Activated naive CD8-positive, alpha-beta T cell treated with anti-CD3 and anti-CD28 coated beads, Interleukin-2, amount 50 U/mL, for 24 hours (primary cell): Measurements from ENCODE around the gene AP2A1.

Experiments
- ATAC-seq: fragments of 150-1000 bp; cut with Tn5 transposase; one replicate; pipeline ENCODE4 v1.10.0; 2021
- DNase-seq: peaks from one replicate; pipeline ENCODE4 v3.0.0; 2021
- H3K27ac Mint-ChIP-seq: one replicate; pipeline ENCODE4 v1.8.0; 2021; ENCODE audit warnings: mild to moderate bottlenecking, mixed read lengths
- H3K27me3 Mint-ChIP-seq: one replicate; pipeline ENCODE4 v1.8.0; 2021; ENCODE audit warnings: mixed read lengths
- H3K36me3 Mint-ChIP-seq: one replicate; pipeline ENCODE4 v1.8.0; 2021; ENCODE audit warnings: low read depth, mixed read lengths
- H3K4me1 Mint-ChIP-seq: one replicate; pipeline ENCODE4 v1.8.0; 2021; ENCODE audit warnings: mixed read lengths
- H3K4me3 Mint-ChIP-seq: one replicate; pipeline ENCODE4 v1.8.0; 2021; ENCODE audit warnings: mild to moderate bottlenecking, moderate library complexity, mixed read lengths
- H3K9me3 Mint-ChIP-seq: one replicate; pipeline ENCODE4 v1.8.0; 2021; ENCODE audit warnings: mixed read lengths

Gene AP2A1

GRCh38 chr19:49853852-49854377, 87.1 kb downstream of the AP2A1 start:
- Mint-ChIP-seq H3K4me3 (no peak overlapping the region), H3K27ac (no peak overlapping the region), H3K36me3 (peaks cover 16% of the 10 kb centered on the region), H3K9me3 (peaks cover 9% of the 10 kb centered on the region), H3K4me1 (peaks cover 38% of the 10 kb centered on the region), H3K27me3 (no peaks in the 10 kb centered on the region)
- DNase-seq: no peak
- ATAC-seq: no peak

- no peaks in the 10 kb centered on the region for H3K27me3 Mint-ChIP-seq
- H3K36me3 Mint-ChIP-seq: peaks cover 15% of the 10 kb centered on the region
- H3K27ac Mint-ChIP-seq: no peak overlapping the region
- peaks cover 32% of the 10 kb centered on the region for H3K4me1 Mint-ChIP-seq
- no peak for ATAC-seq
- H3K4me3 Mint-ChIP-seq: no peak overlapping the region
- DNase-seq: no peak
- peaks cover 5% of the 10 kb centered on the region for H3K9me3 Mint-ChIP-seq
Measured at GRCh38 chr19:49854378-49855263, 87.8 kb downstream of the AP2A1 start.

GRCh38 chr19:49855277-49855675, 88.5 kb downstream of the AP2A1 start:
- Mint-ChIP-seq H3K9me3 (no peaks in the 10 kb centered on the region), H3K27me3 (no peaks in the 10 kb centered on the region), H3K4me1 (peaks cover 26% of the 10 kb centered on the region), H3K4me3 (no peak overlapping the region), H3K27ac (peak overlapping the region; percentile 22), H3K36me3 (peaks cover 18% of the 10 kb centered on the region)
- no peak for DNase-seq
- ATAC-seq: no peak

GRCh38 chr19:49855676-49856573, 89.1 kb downstream of the AP2A1 start:
- H3K4me1 Mint-ChIP-seq: peaks cover 21% of the 10 kb centered on the region
- ATAC-seq (no peak), DNase-seq (no peak)
- H3K27ac Mint-ChIP-seq: peak overlapping the region; percentile 22
- no peaks in the 10 kb centered on the region for H3K9me3 Mint-ChIP-seq
- peaks cover 19% of the 10 kb centered on the region for H3K36me3 Mint-ChIP-seq
- H3K27me3 Mint-ChIP-seq: no peaks in the 10 kb centered on the region
- no peak overlapping the region for H3K4me3 Mint-ChIP-seq

GRCh38 chr19:49856574-49857021, 89.8 kb downstream of the AP2A1 start:
- Mint-ChIP-seq H3K27me3 (no peaks in the 10 kb centered on the region), H3K4me1 (peaks cover 21% of the 10 kb centered on the region), H3K27ac (no peak overlapping the region), H3K36me3 (peaks cover 19% of the 10 kb centered on the region), H3K4me3 (no peak overlapping the region), H3K9me3 (no peaks in the 10 kb centered on the region)
- DNase-seq: no peak
- no peak for ATAC-seq
